GM19025 (cell line): ENCODE measurements around the gene EYS.

Source experiments
- ATAC-seq: cut with Tn5 transposase; IDR thresholded peaks from one replicate; pipeline ENCODE4 v1.9.1; 2021; ENCODE audit warnings: mild to moderate bottlenecking, low read depth, moderate library complexity; ENCODE audit not compliant: unreplicated experiment

EYS gene

GRCh38 chr6:64437996-64438395, 1269.0 kb downstream of the EYS start:
- no peak for ATAC-seq

- ATAC-seq: no peak
Measured at GRCh38 chr6:64429926-64430325, 1277.1 kb downstream of the EYS start.

GRCh38 chr6:64428186-64428585, 1278.8 kb downstream of the EYS start:
- ATAC-seq: no peak

DNA sequence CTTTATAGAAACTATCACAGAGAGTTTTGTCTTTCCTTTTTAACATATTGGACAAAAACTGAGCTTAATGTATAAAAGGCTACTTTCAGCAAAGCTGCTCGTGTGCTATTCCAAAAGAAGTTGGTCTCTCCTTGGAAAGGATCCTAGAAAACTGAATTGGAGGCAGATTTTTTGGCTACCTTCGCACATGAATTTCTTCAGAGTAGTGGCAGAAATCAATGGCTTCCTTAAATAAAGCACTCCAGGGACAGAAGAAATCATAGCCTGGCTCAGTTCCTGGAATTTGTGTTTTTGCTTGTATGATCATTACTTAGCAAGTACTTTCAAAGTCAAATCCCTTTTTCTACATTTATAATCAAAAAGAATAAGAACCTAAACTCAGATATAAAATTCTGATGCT, 1291.1 kb downstream of the EYS start:
- no peak for ATAC-seq

DNA sequence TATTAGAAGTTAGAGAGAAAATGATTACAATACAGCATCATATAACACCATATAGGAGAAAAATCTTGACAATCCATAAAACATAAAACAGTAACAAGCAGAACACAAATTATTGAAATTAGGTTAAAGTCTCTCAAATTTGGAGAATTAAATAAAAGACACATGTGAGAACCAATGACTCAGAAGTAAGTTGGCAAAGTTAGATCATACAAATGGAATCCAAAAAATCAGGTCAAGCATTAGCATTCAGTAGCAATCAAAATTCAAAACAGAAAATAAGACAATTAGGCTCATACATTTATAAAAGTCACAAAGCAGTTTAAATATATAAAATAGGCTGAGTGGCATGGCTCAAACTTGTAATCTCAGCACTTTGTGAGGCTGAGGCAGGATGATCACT, 1295.8 kb downstream of the EYS start:
- no peak for ATAC-seq

- ATAC-seq: no peak
Measured at GRCh38 chr6:64409948-64410347, 1297.1 kb downstream of the EYS start.

DNA sequence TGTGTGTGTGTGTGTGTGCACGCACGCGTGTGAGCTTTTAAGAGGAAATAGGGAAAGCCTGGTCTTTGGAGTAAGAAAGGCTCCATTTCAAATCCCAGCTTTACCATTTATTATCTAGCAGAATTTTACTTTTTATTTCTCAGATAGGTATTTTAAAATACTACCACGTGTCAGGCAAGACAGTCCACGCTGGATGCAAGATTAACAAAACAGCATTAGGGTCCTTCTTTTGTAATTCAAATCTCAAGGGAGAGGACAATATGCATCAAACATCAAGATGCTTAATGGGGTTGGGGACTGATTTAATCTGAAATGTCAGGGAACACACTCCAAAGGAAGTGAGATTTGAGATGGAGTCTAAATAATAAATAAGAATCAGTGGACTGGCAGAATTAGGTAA, 1302.6 kb downstream of the EYS start:
- no peak for ATAC-seq

GRCh38 chr6:64383277-64383676, 1323.7 kb downstream of the EYS start:
- no peak for ATAC-seq

DNA sequence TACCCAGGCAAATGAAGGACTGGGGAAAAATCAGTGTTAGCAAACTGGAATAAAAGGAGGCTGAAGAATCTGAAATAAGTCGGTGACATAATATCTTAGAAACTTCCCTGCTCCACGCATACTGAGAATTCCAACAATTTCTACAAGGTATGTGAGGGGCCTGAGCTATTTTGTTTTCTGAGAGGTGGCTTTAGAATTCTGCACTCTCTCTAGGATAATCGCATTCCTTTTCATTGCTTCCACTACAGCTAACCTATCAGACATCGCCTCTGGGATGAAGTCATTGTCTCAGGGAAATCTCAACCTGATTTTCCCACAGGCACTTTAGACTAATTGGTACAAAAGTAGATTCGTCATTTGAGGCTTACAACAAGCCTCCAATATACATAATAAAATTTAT, 1330.6 kb downstream of the EYS start:
- ATAC-seq: no peak

DNA sequence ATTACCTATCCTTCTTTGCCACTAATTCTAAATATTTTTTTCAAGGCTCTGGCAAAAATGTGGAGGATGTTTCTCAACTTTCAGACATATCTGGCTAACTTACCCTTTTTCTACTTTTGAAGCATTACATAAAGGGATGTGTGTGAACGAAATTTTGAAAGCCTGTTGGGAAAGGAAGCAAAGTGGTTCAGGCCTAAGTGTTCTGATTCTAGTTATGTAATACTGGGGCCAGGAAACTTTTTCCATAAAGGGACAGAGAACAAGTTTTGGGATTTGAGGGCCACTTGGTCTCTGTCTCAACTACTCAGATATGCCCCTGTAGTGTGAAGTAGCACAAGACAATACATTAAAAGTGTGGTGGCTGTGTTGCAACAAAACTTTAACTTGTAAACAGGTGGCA, 1349.6 kb downstream of the EYS start:
- no peak for ATAC-seq

GRCh38 chr6:64347411-64347810, 1359.6 kb downstream of the EYS start:
- ATAC-seq: no peak

GRCh38 chr6:64335195-64335594, 1371.8 kb downstream of the EYS start:
- ATAC-seq: no peak

GRCh38 chr6:64334636-64335035, 1372.4 kb downstream of the EYS start:
- no peak for ATAC-seq

DNA sequence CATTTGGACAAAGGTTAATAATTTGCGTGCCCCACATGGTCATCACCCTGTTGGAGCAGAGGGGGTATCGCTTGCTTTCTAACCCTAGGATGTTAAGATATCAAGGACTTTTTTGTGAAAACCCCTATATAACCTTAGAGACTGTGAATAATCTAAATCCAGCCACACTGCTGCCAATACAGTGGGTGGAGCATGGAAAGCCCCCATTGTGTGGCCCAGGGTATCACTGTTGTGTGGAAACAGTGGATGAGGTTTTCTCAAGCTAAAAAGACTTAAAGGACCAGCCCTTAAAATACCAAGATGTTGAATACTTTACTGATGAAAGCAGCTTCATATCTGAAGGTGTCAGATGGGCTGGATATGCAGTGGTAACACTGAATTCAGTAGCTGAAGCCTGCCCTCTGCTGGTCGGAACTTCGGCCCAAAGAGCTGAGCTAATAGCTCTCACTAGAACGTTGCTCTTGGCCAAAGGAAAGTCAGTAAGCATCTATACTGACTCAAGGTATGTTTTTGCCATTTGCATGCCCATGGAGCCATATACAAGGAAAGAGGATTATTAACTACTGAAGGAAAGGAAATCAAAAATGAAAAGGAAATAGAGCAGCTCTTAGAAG, 1376.2 kb downstream of the EYS start:
- ATAC-seq: peak; percentile 50

- ATAC-seq: no peak
Measured at GRCh38 chr6:64326939-64327338, 1380.1 kb downstream of the EYS start.

GRCh38 chr6:64325093-64325492, 1381.9 kb downstream of the EYS start:
- ATAC-seq: no peak

DNA sequence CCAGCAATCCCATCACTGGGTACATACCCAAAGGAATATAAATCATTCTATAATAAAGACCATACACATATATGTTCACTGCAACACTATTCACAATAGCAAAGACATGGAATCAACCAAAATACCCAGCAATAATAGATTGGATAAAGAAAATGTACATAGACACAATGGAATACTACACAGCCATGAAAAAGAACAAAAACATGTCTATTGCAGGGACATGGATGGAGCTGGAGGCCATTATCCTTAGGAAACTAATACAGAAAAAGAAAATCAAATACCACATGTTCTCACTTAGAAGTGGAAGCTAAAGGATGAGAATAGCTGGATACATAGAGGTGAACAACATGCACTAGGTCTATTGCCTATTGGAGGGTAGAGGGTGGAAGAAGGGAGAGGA, 1396.8 kb downstream of the EYS start:
- no peak for ATAC-seq

- ATAC-seq: no peak
Measured at GRCh38 chr6:64301307-64302236, 1405.5 kb downstream of the EYS start.

- ATAC-seq: no peak
Measured at GRCh38 chr6:64299176-64299575, 1407.8 kb downstream of the EYS start.

GRCh38 chr6:64294034-64294433, 1413.0 kb downstream of the EYS start:
- ATAC-seq: no peak

- ATAC-seq: no peak
Measured at GRCh38 chr6:64293298-64293697, 1413.7 kb downstream of the EYS start.

GRCh38 chr6:64290867-64291266, 1416.2 kb downstream of the EYS start:
- no peak for ATAC-seq
